GM12878 (cell line): ENCODE measurements around the gene NOTCH3. TPM values are rescaled to one million over a fixed set of nuclear protein-coding genes. Genes with fewer than 3 reads are reported as not detected.

Experiments
- ATAC-seq: fragments of 200-7000 bp; cut with Tn5 transposase; 3 replicates; pipeline ENCODE4 v1.9.1; 2020; ENCODE audit warnings: mild to moderate bottlenecking, moderate library complexity
- BruUV-seq: library from RNA; stranded (reverse); fragments of 400-500 nt; replicated peaks from 2 replicates; lab custom pipeline; 2021; lab: Mats Ljungman, UMichigan
- CTCF ChIA-PET: fragments of 300-600 bp; sonication (Branson Sonifier 250); formaldehyde crosslinking; extraction: SDS; loops from one replicate; lab custom pipeline; 2021; ENCODE audit warnings: inconsistent platforms; lab: Yijun Ruan, JAX
- POLR2A ChIA-PET: fragments of 350-600 bp; formaldehyde crosslinking; extraction: SDS; loops from one replicate; lab custom pipeline; 2021; ENCODE audit warnings: inconsistent platforms; lab: Charles Lee
- RAD21 ChIA-PET: fragments of 300-600 bp; sonication (Branson Sonifier 250); formaldehyde crosslinking; loops from one replicate; lab custom pipeline; 2023; ENCODE audit warnings: antibody characterized with exemption; ENCODE audit not compliant: unreplicated experiment; lab: Charles Lee
- SMC1A ChIA-PET: fragments of 300-600 bp; sonication (Branson Sonifier 250); formaldehyde crosslinking; loops from one replicate; lab custom pipeline; 2023; ENCODE audit not compliant: unreplicated experiment, uncharacterized antibody; lab: Charles Lee
- DNase-seq: peaks from one replicate; pipeline ENCODE4 v3.0.0-alpha.2; 2011; ENCODE audit warnings: low read depth, low spot score
- FAIRE-seq: peaks from 3 replicates; lab custom pipeline; 2011; peaks lifted over from hg19 to GRCh38; lab: Jason Lieb, UNC
- H2AFZ ChIP-seq: 2 replicates; pipeline ENCODE4 v1.6.0; 2011; ENCODE audit warnings: low read depth, low read length, control low read depth; ENCODE audit not compliant: control insufficient read depth
- H3K27ac ChIP-seq: 2 replicates; pipeline ENCODE4 v1.5.1; 2011; ENCODE audit warnings: control low read depth; ENCODE audit not compliant: control insufficient read depth, insufficient read depth
- H3K27me3 ChIP-seq, 2 experiments: replicated peaks in 1 of 2; 2 replicates each; pipeline versions ENCODE4 v1.6.0 to v1.6.1; 2011; ENCODE audit warnings: low read length in 1 of 2; ENCODE audit not compliant: control insufficient read depth in 2 of 2, insufficient read depth in 2 of 2
- H3K36me3 ChIP-seq, 2 experiments: 2 replicates each; pipeline ENCODE4 v1.5.1; 2011; ENCODE audit warnings: low read length in 1 of 2; ENCODE audit not compliant: control insufficient read depth in 2 of 2, insufficient read depth in 2 of 2
- H3K4me1 ChIP-seq: 2 replicates; pipeline ENCODE4 v1.6.1; 2011; ENCODE audit warnings: mild to moderate bottlenecking, low read length, moderate library complexity, mixed read lengths; ENCODE audit not compliant: control insufficient read depth, insufficient read depth
- H3K4me2 ChIP-seq: 2 replicates; pipeline ENCODE4 v1.6.0; 2011; ENCODE audit warnings: control low read depth; ENCODE audit not compliant: control insufficient read depth, insufficient read depth
- H3K4me3 ChIP-seq: fragments of 200-600 bp; sonication (generic); 2 replicates; pipeline ENCODE4 v1.5.1; 2016
- H3K79me2 ChIP-seq: 2 replicates; pipeline ENCODE4 v1.6.0; 2011; ENCODE audit warnings: low read length; ENCODE audit not compliant: control insufficient read depth, insufficient read depth
- H3K9ac ChIP-seq: 2 replicates; pipeline ENCODE4 v1.8.0; 2011; ENCODE audit warnings: low read length, control low read depth, mixed read lengths; ENCODE audit not compliant: control insufficient read depth, insufficient read depth
- H3K9me3 ChIP-seq: replicated peaks from 3 replicates; pipeline ENCODE4 v1.5.1; 2011; ENCODE audit warnings: mild to moderate bottlenecking, low read length; ENCODE audit not compliant: control insufficient read depth, insufficient read depth
- H4K20me1 ChIP-seq: 2 replicates; pipeline ENCODE4 v1.6.0; 2011; ENCODE audit not compliant: control insufficient read depth, insufficient read depth
- CBX3 ChIP-seq: fragments of 200-600 bp; sonication (generic); IDR thresholded peaks from 2 replicates; pipeline ENCODE4 v1.6.1; 2016; ENCODE audit warnings: low read depth, borderline replicate concordance
- CHD1 ChIP-seq: IDR thresholded peaks from 2 replicates; pipeline ENCODE4 v1.6.1; 2012; ENCODE audit warnings: low read depth, low read length, improper control_type of control experiment
- ETV6 ChIP-seq, 2 experiments: fragments of 450-650 bp in 1 of 2; IDR thresholded peaks in 1 of 2; conservative IDR thresholded peaks in 1 of 2; 2 replicates each; pipeline ENCODE4 v1.6.1; 2014; ENCODE audit warnings: antibody characterized with exemption in 1 of 2, borderline replicate concordance in 1 of 2, low read depth in 1 of 2, mild to moderate bottlenecking in 1 of 2, moderate library complexity in 1 of 2
- GABPA ChIP-seq: IDR thresholded peaks from 2 replicates; pipeline ENCODE4 v1.6.1; 2014; ENCODE audit warnings: antibody characterized with exemption, low read depth, mild to moderate bottlenecking, inconsistent platforms
- HDGF ChIP-seq: fragments of 450-650 bp; IDR thresholded peaks from 2 replicates; pipeline ENCODE4 v1.6.1; 2016; ENCODE audit warnings: antibody characterized with exemption
- RAD21 ChIP-seq: IDR thresholded peaks from 2 replicates; pipeline ENCODE4 v1.6.1; 2011; ENCODE audit warnings: mild to moderate bottlenecking, low read depth, low read length, moderate library complexity; ENCODE audit not compliant: insufficient read depth
- RCOR1 ChIP-seq: conservative IDR thresholded peaks from 2 replicates; pipeline ENCODE4 v1.6.1; 2012; ENCODE audit warnings: low read depth, low read length, improper control_type of control experiment
- ZSCAN29 ChIP-seq: fragments of 450-650 bp; IDR thresholded peaks from 2 replicates; pipeline ENCODE4 v1.6.1; 2017; ENCODE audit warnings: mild to moderate bottlenecking, moderate library complexity
- WGBS: methylation state at CpG from one replicate; pipeline ENCODE4 v1.1.6; 2016; ENCODE audit warnings: low lambda C conversion rate; ENCODE audit not compliant: insufficient replicate concordance, insufficient coverage; ENCODE audit errors: missing lambda C conversion rate; 5-methylcytosine and 5-hydroxymethylcytosine counted together
- in situ Hi-C: fragments of 300-500 bp; cut with MboI; formaldehyde crosslinking; loops from 9 replicates; pipeline ENCODE4 v1.14.3; 2018; ENCODE audit warnings: mixed read lengths
- intact Hi-C: fragments of 100-400 bp; cut with micrococcal nuclease; formaldehyde crosslinking; loops from one replicate; pipeline ENCODE4 v1.14.2; 2022; ENCODE audit not compliant: unreplicated experiment
- polyA plus RNA-seq, 11 experiments: library from polyadenylated mRNA; depleted of rRNA in 4 of 11; unstranded in 6 of 11; stranded (reverse) in 5 of 11; fragments of >200 nt; fragmentation: Nextera tagmentation in 4 of 11; fragmentation: Illumina TruSeq in 1 of 11; extraction: Ambion mirVana in 4 of 11; extraction: Trizol in 1 of 11; gene quantifications; 1 replicate in 1 of 11; 2 replicates in 10 of 11; pipeline versions ENCODE4 v1.2.1 to v1.2.3, GENCODE V29; 2011 to 2016; ENCODE audit warnings: inconsistent platforms in 2 of 11, missing spikeins in 2 of 11, low read depth in 1 of 11
- total RNA-seq, 4 experiments: library from RNA; depleted of rRNA in 3 of 4; stranded (reverse); fragments of >200 nt in 3 of 4; fragmentation: Illumina TruSeq in 1 of 4; extraction: Trizol in 1 of 4; gene quantifications; 2 replicates each; pipeline versions ENCODE4 v1.2.1 to v1.2.3, GENCODE V29; 2013 to 2021
- TF ChIP-seq, protein P1 (sequence below): fragments of 450-650 bp; conservative IDR thresholded peaks from 2 replicates; pipeline ENCODE4 v1.6.1; 2017; ENCODE audit warnings: mild to moderate bottlenecking, moderate library complexity
- TF ChIP-seq, protein P2 (sequence below): fragments of 450-650 bp; formaldehyde crosslinking; IDR thresholded peaks from 2 replicates; pipeline ENCODE4 v1.4.0; 2020; ENCODE audit warnings: mild to moderate bottlenecking, moderate library complexity

Gene NOTCH3
- total and polyA plus RNA-seq, 10 of the 15 experiments (the other 5 are each of a cell fraction or from before 2014, with no cell fraction given): 0.01 to 0.42 (median 0.10) TPM; not detected in 5

DNA sequence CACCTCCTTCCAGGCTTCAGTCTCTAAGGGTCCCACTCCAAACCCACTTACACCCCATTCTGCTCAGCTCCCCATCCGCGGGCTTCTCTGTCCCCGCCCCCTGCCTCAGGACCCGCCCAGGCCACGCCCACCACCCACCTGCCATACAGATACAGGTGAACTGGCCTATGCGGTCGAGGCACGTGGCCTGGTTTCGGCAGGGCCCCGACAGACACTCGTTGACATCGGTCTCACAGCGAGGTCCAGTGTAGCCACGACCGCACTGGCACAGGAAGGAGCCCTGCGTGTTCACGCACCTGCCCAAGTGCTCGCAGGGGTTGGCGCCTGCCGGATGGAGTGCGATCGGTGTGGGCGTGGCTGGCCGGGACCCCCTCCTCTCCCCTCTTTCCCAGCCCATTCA, 11.9 kb downstream of the NOTCH3 start:
- ChIA-PET POLR2A (no interaction called here), SMC1A (no interaction called here), RAD21 (no interaction called here)
- Histone ChIP-seq H3K9me3 (no peaks in the 10 kb centered on the region), H3K4me1 (peaks cover 3% of the 10 kb centered on the region; the same call in 1 of the 2 replicates), H3K4me3 (no peak overlapping the region)
- in situ Hi-C loops: no loop called here
- DNase-seq: no peak
- TF ChIP-seq HDGF (no peak), CHD1 (no peak), GABPA (no peak), CBX3 (no peak), ZSCAN29 (no peak), ETV6 (conservative IDR thresholded peaks at IDR 0.05 in 1 of 2, IDR thresholded peaks at IDR 0.05 in 1 of 2; ENCODE audit: borderline replicate concordance in 1 of 2, low read depth in 1 of 2) (no peak), RCOR1 (no peak), RAD21 (no peak)
- TF ChIP-seq, protein P1, sequence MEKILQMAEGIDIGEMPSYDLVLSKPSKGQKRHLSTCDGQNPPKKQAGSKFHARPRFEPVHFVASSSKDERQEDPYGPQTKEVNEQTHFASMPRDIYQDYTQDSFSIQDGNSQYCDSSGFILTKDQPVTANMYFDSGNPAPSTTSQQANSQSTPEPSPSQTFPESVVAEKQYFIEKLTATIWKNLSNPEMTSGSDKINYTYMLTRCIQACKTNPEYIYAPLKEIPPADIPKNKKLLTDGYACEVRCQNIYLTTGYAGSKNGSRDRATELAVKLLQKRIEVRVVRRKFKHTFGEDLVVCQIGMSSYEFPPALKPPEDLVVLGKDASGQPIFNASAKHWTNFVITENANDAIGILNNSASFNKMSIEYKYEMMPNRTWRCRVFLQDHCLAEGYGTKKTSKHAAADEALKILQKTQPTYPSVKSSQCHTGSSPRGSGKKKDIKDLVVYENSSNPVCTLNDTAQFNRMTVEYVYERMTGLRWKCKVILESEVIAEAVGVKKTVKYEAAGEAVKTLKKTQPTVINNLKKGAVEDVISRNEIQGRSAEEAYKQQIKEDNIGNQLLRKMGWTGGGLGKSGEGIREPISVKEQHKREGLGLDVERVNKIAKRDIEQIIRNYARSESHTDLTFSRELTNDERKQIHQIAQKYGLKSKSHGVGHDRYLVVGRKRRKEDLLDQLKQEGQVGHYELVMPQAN: no peak
- TF ChIP-seq, protein P2, sequence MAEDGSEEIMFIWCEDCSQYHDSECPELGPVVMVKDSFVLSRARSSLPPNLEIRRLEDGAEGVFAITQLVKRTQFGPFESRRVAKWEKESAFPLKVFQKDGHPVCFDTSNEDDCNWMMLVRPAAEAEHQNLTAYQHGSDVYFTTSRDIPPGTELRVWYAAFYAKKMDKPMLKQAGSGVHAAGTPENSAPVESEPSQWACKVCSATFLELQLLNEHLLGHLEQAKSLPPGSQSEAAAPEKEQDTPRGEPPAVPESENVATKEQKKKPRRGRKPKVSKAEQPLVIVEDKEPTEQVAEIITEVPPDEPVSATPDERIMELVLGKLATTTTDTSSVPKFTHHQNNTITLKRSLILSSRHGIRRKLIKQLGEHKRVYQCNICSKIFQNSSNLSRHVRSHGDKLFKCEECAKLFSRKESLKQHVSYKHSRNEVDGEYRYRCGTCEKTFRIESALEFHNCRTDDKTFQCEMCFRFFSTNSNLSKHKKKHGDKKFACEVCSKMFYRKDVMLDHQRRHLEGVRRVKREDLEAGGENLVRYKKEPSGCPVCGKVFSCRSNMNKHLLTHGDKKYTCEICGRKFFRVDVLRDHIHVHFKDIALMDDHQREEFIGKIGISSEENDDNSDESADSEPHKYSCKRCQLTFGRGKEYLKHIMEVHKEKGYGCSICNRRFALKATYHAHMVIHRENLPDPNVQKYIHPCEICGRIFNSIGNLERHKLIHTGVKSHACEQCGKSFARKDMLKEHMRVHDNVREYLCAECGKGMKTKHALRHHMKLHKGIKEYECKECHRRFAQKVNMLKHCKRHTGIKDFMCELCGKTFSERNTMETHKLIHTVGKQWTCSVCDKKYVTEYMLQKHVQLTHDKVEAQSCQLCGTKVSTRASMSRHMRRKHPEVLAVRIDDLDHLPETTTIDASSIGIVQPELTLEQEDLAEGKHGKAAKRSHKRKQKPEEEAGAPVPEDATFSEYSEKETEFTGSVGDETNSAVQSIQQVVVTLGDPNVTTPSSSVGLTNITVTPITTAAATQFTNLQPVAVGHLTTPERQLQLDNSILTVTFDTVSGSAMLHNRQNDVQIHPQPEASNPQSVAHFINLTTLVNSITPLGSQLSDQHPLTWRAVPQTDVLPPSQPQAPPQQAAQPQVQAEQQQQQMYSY: no peak
- TF ChIP-seq, all 136 proteins: peak for 0
- H4K20me1 ChIP-seq: no peaks in the 10 kb centered on the region
- H3K36me3 ChIP-seq: no peaks in the 10 kb centered on the region
- no peaks in the 10 kb centered on the region for H3K79me2 ChIP-seq
- no TSS peak for BruUV-seq
- H3K4me2 ChIP-seq: no peak overlapping the region
- 71% methylated on average over 22 of the region's 24 CpGs for WGBS
- no peak overlapping the region for H3K27ac ChIP-seq
- no peak for FAIRE-seq
- CTCF ChIA-PET: interaction anchor here (2.4 kb wide), 1 partner anchor 367 kb away, joined by 5 read pairs; no protein-coding TSS in a partner anchor
- H3K9ac ChIP-seq: no peak overlapping the region
- no peak overlapping the region for H2AFZ ChIP-seq
- intact Hi-C loops: no loop called here
- no peaks in the 10 kb centered on the region for H3K27me3 ChIP-seq
- ATAC-seq: no peak
